ENCODE data around the gene TDRD1. TPM values are rescaled to one million over a fixed set of nuclear protein-coding genes. Genes with fewer than 3 reads are reported as not detected.

Gene TDRD1
- polyA plus RNA-seq, 4 donors = 0.06 to 0.11 (median 0.07) TPM; not detected in 1

DNA sequence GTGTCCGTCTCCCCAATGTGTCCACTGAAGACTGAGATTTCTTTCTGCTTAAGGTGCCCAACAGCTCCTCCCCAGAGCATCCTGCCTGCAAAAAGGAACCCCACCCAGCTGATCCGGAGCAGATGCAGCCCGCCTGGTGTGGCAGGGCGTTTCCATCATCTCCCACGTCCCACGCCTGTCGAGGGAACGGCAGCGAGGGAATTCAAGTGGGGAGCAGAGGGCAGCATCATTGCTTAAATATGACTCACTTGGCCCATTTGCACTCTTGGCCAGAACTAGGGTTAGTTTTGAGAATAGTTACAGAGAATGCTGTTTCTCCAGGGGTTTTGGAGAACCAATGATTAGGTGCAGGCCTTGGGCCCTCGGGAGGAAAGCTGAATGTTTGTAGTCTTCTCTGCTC is 80.7 kb downstream of the TDRD1 start:
- DNase-seq (ENCODE audit: low read depth in 4 of 4, low spot score in 3 of 4) = no peak

DNA sequence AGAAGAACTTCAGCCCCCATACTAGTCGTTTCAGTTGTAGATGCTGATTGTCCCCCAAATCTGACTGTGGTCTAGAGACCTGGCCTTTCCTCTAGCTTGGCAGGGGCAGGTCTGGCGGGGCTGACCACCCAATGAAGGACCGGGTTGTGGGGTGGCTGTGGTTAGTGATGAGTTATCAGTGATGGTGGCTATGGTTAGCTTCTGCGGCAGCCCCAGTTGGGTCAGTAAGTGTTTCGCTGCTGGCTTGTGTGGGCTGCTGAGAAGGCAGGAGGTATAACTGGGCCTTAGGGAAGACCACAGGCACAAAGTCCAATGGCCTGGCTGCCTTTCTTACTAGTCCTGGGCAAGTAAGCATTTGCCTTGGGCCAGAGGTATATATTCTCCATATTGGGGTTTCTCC is 81.2 kb downstream of the TDRD1 start:
- DNase-seq (ENCODE audit: low read depth in 4 of 4, low spot score in 3 of 4) = no peak

DNA sequence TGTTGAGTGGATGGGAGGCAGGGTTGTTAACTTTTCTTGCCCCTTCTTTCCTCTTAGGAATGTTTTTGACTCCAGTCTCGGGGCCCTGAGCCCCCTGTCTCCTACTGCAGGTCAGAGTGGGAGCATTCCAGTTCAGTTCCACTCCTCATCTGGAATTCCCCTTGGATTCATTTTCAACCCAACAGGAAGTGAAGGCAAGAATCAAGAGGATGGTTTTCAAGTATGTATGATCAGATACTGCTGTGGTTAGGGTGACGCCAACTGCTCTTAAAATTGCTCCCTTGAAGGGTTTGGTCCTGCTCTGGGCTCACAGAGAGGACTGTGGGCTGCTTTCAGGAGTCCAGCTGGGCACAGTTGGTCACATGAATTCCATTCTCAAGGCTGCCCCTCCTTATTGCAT is 81.9 kb downstream of the TDRD1 start:
- no peak for DNase-seq (ENCODE audit: low read depth in 4 of 4, low spot score in 3 of 4)

DNA sequence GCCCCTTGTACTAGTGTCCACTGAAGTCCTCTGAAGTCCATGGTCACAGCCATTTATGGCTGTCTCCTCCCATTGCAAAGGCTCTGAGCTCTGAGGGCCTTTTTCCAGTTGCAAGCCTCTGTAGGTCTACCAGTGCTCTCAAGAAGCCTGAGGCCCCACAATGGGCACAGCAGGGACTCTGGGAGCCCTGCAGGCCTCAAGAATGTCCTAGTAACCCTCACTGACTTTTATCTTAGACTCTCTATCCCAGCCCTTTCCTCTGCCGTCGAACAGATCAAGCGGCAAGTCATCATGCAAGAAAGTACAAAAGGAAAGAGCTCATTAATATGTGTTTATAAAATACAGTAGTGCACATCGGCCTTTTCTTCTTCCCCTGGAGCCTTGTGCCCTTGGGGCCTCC is 83.3 kb downstream of the TDRD1 start:
- no peak for DNase-seq (ENCODE audit: low read depth in 4 of 4, low spot score in 3 of 4)

DNA sequence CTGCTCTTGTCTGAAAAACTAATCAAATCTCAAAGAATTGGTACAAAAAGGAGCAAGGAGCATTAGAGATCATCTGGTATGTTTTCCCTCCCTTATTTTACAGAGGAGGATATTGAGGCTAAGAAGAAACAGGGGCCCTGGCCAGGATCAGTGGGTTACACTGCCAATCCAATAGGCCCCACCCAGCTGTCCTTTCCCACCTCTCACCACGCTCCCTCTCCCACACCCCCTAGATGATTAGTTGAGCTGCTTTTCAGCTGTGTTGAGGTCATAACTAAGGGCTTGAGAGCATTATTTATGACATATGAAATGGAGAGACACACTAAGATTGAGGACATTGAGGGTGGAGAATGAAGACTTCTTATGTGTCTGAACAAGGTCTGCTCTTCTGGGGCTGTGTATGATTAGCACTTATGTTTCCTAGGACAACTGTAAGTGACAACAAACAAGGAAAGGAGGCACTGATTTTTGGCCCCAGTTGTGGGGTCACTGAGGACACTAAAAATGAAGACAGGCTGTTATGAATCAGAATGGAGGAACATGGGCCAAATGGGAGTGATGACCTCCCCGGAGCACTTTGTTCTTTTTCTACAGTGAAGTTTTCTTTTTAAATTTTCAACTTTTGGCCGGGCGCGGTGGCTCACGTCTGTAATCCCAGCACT is 86.4 kb downstream of the TDRD1 start:
- no peak for DNase-seq (ENCODE audit: low read depth in 4 of 4, low spot score in 3 of 4)

DNA sequence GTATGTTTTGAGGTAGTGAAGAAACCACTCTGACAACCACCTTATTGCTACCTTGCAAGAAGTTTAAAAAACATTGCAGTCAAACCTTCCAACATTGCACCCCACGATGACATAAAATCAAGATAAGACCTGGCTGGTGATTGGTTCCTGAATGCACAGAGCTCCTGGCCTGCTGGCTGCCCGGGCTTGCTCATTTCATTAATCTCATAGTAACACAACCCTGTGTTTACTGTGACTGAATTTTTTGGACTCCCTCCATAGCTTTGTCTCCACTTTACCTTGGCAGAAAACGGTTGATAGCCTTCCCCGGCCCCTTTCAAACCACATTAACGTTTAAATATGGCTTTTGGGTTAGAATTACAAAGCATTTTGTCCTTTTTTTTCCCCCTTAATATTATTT is 87.4 kb downstream of the TDRD1 start:
- DNase-seq (ENCODE audit: low read depth in 4 of 4, low spot score in 3 of 4) = no peak

DNA sequence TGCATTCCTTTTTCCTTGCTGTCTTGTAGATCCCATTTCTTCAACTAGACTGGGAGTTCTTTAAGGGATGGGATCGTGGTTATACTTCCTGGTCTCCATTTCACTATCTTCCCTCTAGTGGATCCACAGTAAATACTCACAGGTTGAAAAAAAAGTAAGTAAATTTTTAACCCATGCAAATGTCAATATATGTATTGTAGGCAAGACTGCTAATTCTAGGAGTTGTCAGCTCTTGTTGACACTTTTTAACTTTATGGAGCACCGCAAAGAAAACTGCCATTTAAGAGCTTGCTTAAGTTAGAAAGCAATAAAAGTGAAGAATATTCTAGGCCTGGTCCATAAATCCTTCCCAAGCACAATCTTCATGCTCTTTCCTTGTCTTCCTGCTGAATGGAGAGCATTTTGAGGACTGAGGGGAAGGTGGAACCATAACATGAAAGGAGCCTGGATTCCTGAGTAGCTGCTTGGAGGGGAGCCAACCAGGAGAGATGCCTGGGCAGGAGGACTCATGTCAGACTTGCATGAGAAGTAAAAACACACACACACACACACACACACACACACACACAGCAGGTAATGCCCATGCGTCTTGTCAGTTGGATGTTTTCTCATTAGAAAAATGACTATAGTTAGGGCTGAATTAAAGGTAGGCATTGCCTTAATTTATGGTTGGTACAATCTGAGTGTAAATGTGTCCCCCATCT is 92.1 kb downstream of the TDRD1 start:
- DNase-seq (ENCODE audit: low read depth in 4 of 4, low spot score in 3 of 4) = no peak

DNA sequence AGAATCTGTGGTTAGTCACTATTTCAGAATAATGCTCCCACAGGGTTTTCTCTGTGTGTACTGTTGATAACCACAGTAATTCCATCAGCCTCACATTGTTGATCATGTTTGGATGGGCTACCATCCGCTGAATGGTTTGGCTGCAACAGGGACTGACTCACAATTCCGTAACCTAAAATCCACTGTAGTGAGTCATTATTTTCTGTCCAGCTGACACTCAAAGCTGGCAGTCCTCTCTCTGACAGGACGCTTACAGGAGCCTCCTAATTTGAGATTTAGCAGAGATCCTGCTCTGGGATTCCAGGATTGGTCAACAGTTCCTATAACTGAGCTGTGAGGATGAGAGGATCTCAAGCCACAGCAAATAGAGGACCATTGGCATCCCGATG is 92.6 kb downstream of the TDRD1 start:
- no peak for DNase-seq (ENCODE audit: low read depth in 4 of 4, low spot score in 3 of 4)

DNA sequence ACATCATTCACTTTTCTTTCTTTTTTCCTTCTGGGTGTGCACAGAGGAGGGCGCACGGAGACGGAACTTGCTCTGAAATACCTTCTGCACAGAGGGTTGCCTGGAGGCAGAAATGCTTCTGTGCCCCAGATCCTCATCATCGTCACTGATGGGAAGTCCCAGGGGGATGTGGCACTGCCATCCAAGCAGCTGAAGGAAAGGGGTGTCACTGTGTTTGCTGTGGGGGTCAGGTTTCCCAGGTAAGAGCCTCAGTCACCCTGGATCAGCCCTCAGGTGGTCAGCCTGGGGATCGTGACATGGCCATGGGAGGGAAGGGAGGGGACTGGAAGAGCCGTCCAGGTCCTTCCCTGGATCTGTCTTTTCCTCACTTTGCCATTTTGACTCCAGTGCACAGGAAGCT is 93.5 kb downstream of the TDRD1 start:
- no peak for DNase-seq (ENCODE audit: low read depth in 4 of 4, low spot score in 3 of 4)

DNA sequence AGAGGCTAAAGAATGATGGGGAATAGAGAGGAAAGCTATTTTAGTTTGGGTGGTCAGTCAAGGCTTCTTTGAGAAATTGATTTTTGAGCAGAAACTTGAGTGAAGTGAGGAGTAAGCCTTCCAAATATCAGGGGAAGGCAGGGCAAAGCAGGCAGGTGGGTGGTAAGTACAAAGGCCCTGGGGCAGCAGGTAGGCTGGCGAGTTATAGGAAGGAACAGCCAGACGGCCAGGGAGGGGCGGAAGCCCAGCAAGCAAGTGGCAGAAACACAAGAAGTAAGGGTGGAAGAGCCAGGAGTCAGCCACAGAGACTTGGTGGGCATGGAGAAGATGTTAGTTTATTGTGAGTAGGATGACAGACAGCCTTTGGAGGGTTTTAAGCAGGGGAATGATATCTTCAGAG is 94.8 kb downstream of the TDRD1 start:
- DNase-seq (ENCODE audit: low read depth in 4 of 4, low spot score in 3 of 4) = no peak

DNA sequence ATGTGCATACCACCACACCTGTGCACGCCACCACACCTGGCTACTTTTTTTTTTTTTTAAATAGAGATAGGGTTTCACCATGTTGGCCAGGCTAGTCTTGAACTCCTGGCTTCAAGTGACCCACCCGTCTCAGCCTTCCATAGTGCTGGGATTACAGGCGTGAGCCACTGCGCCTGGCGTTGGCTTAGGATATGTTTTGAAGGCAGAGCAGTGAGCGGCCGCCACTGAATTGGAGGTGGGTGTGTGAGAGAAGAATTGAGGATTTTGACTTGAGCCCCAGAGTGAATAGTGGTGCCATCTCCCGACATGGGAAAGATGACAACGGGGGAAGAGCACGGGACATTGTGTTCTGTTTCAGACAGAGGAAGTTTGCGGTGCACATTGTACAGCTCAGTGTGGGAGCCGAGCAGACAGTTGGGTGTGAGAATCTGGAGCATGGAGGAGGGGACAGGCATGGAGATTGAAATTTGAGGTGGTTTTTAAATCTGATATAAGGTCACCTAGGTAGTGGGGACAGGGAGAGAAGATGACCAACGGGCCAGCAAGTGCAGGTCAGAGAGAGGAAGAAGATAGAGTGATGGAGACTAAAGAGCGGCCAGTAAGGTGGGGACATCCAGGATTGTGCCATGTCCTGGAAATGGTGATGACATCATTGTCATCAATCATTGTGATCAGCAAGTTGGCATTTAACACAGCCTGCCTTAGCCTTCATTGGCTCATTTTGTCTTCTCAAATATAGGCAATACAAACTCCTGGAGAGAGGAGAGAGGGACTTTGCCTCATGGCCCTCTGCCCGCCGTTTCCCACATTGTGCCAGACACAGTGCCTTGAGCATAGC is 95.7 kb downstream of the TDRD1 start:
- DNase-seq (ENCODE audit: low read depth in 4 of 4, low spot score in 3 of 4) = no peak

DNA sequence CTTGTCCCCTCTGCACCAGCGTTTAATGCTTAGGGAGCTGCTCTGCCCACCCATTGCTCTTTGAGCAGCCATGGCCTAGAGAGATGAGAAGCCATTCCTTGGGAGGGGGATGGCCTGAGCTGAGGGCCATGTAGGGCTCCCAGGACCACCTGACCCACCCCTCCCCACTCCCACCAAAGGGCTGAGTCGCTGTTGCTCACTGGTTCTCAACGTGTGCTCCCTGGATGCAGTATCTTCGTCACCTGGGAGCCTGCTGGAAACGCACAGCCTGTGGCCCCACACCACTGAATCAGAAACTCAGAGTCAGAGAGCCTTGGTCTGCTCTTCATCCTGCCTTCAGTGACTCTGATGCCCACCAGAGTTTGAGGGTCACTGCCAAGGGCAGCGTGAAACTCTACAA is 96.9 kb downstream of the TDRD1 start:
- DNase-seq (ENCODE audit: low read depth in 4 of 4, low spot score in 3 of 4) = no peak

DNA sequence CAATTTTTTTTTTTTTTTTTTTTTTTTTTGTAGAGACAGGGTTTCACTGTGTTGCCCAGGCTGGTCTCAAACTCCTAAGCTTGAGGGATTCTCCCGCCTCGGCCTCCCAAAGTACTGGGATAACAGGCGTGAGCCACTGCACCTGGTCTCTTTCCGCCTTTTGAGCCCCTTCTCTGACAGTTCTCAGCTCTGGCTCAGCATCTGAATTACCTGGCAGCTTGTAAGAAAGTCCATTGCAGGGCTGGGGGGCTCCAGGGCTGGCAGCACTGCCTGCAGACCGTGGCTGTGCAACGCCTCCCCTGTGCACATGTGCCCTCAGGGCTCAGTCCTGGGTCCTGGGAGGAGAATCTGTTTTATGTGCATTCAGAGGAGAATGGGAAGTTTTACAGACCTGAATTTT is 97.5 kb downstream of the TDRD1 start:
- DNase-seq (ENCODE audit: low read depth in 4 of 4, low spot score in 3 of 4) = no peak

DNA sequence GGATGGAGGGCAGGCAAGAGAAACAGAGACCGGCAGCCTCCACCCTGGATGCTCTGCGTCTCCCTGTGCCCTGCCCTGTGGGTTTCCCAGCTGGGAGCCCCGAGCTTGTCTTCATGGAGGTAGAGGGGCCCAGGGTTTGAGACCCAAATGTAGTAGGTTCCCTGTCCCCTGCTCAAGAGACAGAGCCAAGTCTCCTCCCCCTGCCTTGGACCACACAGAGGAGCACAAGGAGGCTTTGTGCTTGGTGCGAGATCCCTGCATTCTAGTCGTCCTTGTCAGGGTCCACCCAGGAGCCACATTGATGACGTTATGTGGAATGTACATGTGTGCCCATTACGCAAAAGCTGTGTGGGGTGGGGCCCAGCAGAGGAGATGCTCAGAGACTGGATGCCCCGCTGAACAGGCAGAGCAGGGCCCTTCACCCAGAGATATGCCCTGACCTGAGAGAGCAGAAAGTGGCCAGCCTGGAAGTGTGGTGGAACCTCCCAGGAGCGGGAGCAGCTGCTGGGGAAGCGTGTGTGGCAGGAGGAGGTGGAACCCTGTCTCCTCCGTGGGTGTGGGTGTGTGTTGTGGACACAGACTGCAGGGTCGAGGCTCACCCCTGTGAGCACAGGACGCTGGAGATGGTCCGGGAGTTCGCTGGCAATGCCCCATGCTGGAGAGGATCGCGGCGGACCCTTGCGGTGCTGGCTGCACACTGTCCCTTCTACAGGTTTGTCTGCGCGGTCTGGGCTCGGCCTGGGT is 99.2 kb downstream of the TDRD1 start:
- no peak for DNase-seq (ENCODE audit: low read depth in 4 of 4, low spot score in 3 of 4)

DNA sequence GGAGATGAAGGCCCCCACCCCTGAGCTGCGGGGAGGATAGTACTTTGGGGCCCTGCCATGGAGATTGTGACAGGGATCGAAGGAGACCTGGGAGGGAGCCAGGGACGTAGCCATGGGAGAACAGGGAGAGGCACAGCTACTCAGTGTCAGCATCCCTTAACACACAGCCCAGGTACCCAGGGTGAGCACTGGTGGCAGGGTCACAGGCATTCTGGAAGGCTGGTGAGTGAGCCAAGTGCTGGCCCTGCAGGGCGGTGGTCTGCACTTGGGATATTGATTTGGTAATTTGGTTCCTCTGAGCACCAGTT is 99.7 kb downstream of the TDRD1 start:
- DNase-seq (ENCODE audit: low read depth in 4 of 4, low spot score in 3 of 4) = no peak

DNA sequence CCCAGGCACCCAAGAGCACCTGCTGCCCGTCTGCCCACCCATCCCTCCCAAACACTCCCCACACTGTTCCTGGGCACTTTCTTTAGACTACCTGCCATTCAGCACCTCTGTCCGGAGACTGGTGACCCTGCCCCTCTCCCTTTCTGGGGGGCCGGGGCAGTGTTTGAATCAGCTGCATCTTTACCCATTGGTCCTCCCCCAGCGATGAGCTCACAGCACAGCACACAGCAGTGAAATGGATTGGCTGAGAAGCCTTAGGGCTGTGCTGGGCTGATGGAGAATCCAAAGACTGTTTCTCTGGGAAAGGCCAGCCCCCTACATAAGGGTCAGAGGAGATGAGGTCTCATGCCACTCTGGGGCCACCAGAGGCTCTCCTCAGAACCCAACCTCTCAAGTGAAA is 100.1 kb downstream of the TDRD1 start:
- DNase-seq (ENCODE audit: low read depth in 4 of 4, low spot score in 3 of 4) = no peak

DNA sequence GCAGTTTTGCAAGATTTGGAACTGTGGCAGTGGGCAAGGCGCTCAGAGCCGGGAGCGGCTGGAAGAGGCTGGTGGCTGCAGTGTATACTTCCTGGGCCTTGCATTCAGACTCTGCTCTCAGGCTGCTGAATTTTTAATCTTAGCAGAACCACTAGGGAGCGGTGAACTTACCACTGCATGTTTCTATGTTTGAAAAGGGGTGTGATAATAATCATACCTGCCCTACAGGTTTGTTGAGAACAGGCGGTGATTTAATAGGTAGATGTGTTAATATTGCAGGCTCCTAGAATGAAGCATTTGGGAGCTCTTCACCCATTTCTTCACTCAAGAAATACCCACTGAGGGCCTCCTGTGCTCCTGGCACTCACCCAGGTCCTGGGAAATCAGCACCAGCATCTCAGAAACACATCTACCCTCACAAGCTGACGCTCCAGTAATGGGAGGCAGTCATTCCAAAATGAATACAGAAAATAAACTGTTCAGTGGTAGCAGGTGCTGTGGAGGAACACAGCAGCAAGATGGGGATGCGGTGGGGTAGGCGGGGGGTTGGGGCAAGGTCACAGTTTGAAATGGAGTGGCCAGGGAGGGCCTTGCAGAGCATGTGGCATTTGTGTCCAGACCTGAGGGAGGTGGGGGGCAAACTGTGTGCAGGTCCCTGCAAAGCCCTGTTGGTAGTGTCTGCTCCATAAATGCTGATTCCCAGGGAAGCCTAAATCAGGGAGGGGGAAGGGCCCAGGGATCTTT is 100.9 kb downstream of the TDRD1 start:
- no peak for DNase-seq (ENCODE audit: low read depth in 4 of 4, low spot score in 3 of 4)

DNA sequence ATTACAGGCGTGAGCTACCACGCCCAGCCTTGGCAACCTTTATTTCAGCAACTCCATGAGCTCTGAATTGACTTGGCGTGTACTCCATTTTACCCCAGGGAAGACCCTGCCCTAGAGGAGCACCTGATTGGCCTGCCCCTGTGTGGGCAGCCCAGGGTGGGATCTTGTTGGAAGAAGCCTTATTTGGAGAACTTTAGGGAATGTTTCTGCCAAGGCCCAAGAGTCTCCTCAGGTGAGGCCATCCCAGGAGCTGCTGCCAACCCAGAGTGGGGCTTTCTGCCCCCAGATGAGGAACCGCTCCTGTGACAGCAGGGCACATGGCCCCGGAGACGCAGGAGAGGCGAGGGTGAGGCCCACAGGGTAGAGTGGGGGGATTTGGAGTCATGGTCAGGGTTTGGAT is 101.9 kb downstream of the TDRD1 start:
- DNase-seq (ENCODE audit: low read depth in 4 of 4, low spot score in 3 of 4) = no peak

DNA sequence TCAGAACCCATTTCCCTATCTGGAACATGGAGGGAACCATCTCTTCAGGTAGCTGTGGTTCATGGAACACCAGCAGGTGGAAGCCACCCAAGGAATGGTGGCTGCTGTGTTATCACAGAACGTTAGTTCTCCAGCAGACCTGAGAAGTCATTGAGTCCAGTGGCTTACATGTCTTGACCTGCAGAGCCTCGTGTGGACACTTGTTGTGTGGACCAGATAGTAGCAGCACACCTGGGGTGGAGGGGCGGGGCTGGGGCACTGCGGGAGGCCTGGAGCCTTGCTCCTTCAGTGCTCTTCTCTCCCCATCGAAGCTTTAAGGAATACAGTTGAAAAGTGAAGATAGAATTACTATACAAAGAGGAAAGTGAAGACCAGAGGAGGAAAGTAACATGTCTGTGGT is 102.3 kb downstream of the TDRD1 start:
- DNase-seq (ENCODE audit: low read depth in 4 of 4, low spot score in 3 of 4) = no peak
